ENCODE results near the gene ARHGAP27. TPM values are rescaled to one million over a fixed set of nuclear protein-coding genes. Genes with fewer than 3 reads are reported as not detected.

Gene ARHGAP27
- total RNA-seq, 1 donor from 2014 or later, result 73.8 TPM

GRCh38 chr17:45384047-45384788, 48.5 kb downstream of the ARHGAP27 start:
- ATAC-seq (no peak), DNase-seq (no peak)
- Histone ChIP-seq H3K9me3 (no peaks in the 10 kb centered on the region), H3K27ac (no peak overlapping the region), H3K4me3 (no peak overlapping the region), H3K27me3 (no peaks in the 10 kb centered on the region), H3K36me3 (no peaks in the 10 kb centered on the region), H3K4me1 (peaks cover 5% of the 10 kb centered on the region)
- no peak for TF ChIP-seq CTCF (IDR thresholded peaks at IDR 0.05)
- intact Hi-C loops (cut with DNase I), result no loop called here

GRCh38 chr17:45383003-45383402, 49.7 kb downstream of the ARHGAP27 start:
- intact Hi-C loops (cut with DNase I), result no loop called here
- DNase-seq (no peak), ATAC-seq (no peak)
- no peak for TF ChIP-seq CTCF (IDR thresholded peaks at IDR 0.05)
- Histone ChIP-seq H3K4me1 (peaks cover 5% of the 10 kb centered on the region), H3K27me3 (no peaks in the 10 kb centered on the region), H3K27ac (no peak overlapping the region), H3K9me3 (no peaks in the 10 kb centered on the region), H3K4me3 (no peak overlapping the region), H3K36me3 (no peaks in the 10 kb centered on the region)

- intact Hi-C loops (cut with DNase I), result no loop called here
- ATAC-seq (no peak), DNase-seq (no peak)
- H3K4me1 ChIP-seq, result peaks cover 5% of the 10 kb centered on the region
- H3K27me3 ChIP-seq, result no peaks in the 10 kb centered on the region
- H3K27ac ChIP-seq, result no peak overlapping the region
- no peaks in the 10 kb centered on the region for H3K9me3 ChIP-seq
- H3K36me3 ChIP-seq, result no peaks in the 10 kb centered on the region
- H3K4me3 ChIP-seq, result no peak overlapping the region
- no peak for TF ChIP-seq CTCF (IDR thresholded peaks at IDR 0.05)
Observed at GRCh38 chr17:45382226-45382625, 50.4 kb downstream of the ARHGAP27 start.

GRCh38 chr17:45380991-45381390, 51.7 kb downstream of the ARHGAP27 start:
- Histone ChIP-seq H3K27ac (peak overlapping the region; percentile 1), H3K27me3 (no peaks in the 10 kb centered on the region), H3K4me1 (peaks cover 5% of the 10 kb centered on the region), H3K4me3 (peak overlapping the region; percentile 24), H3K9me3 (no peaks in the 10 kb centered on the region), H3K36me3 (no peaks in the 10 kb centered on the region)
- DNase-seq (peak; percentile 83), ATAC-seq (no peak)
- intact Hi-C loops (cut with DNase I), result no loop called here
- TF ChIP-seq CTCF (IDR thresholded peaks at IDR 0.05), result no peak

GRCh38 chr17:45380046-45380765, 52.5 kb downstream of the ARHGAP27 start:
- H3K36me3 ChIP-seq, result no peaks in the 10 kb centered on the region
- intact Hi-C loops (cut with DNase I), result no loop called here
- no peak for DNase-seq
- no peaks in the 10 kb centered on the region for H3K27me3 ChIP-seq
- no peak for ATAC-seq
- H3K4me3 ChIP-seq, result no peak overlapping the region
- no peak overlapping the region for H3K27ac ChIP-seq
- no peaks in the 10 kb centered on the region for H3K9me3 ChIP-seq
- no peak for TF ChIP-seq CTCF (IDR thresholded peaks at IDR 0.05)
- H3K4me1 ChIP-seq, result peaks cover 2% of the 10 kb centered on the region
